Natural killer cell (primary cell): ENCODE results near the gene MYH3. TPM values are rescaled to one million over a fixed set of nuclear protein-coding genes. Genes with fewer than 3 reads are reported as not detected.

Source experiments
- total RNA-seq, 4 donors: library from RNA; stranded (reverse); fragments of 120-200 nt in 1 of 4; gene quantifications; one replicate each; pipeline versions ENCODE4 v1.2.3 to v1.2.4, GENCODE V29; 2013 to 2022

MYH3 gene
- total RNA-seq, 3 donors from 2014 or later (not counting 1 experiment from before 2014, with no cell fraction given): 4.3 to 6.6 (median 6.2) TPM

Other genes with a start within 250 kb of the MYH3 start
- not detected for gene MYH8, start 235.4 kb downstream of the MYH3 start, total RNA-seq
- not detected for gene MYH4, start 187.8 kb downstream of the MYH3 start, total RNA-seq
- gene MYH1, start 138.8 kb downstream of the MYH3 start, total RNA-seq: not detected
- not detected for gene MYH2, start 107.7 kb downstream of the MYH3 start, total RNA-seq
- 10 to 100 TPM; 13.4 to 22.9 (median 18.8) TPM for gene SCO1, start 40.2 kb upstream of the MYH3 start, total RNA-seq
- 10 to 100 TPM in 1 of 3 donors, 1 to 10 TPM in 2; 9.5 to 10.7 (median 9.5) TPM for gene ADPRM, start 40.3 kb upstream of the MYH3 start, total RNA-seq
- 1 to 10 TPM in 2 of 3 donors, under 1 TPM in 1; 0.97 to 2.2 (median 1.4) TPM for gene TMEM220, start 72.7 kb upstream of the MYH3 start, total RNA-seq
- gene TMEM238L, start 146.8 kb upstream of the MYH3 start, total RNA-seq: not detected
- not detected for gene PIRT, start 180.8 kb upstream of the MYH3 start, total RNA-seq